ENCODE results near the gene ELMOD3.

DNA sequence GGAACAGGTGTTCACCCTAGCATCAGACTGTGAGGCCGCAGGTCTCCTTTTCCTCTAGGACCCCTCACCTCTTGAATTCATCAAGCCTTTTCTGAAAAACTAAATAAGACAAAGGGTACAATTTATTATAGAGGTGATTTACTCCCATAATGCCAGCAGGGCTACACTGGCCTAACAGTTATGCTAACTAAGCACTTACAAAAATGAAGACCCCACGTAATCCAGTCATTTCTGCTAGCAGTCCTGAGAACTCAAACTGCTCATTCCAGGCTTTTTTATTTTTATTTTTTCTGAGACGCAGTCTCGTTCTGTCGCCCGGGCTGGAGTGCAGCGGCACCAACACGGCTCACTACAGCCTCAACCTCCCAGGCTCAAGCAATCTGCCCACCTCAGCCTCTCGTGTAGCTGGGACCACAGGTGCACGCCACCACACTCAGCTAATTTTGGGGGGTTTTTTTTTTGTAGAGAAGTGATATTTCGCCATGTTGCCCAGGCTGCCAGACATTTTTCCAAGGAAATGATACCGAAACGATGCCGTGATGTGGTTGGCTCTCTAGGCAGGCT is 41.4 kb downstream of the ELMOD3 start:
- TF ChIP-seq, protein P1, sequence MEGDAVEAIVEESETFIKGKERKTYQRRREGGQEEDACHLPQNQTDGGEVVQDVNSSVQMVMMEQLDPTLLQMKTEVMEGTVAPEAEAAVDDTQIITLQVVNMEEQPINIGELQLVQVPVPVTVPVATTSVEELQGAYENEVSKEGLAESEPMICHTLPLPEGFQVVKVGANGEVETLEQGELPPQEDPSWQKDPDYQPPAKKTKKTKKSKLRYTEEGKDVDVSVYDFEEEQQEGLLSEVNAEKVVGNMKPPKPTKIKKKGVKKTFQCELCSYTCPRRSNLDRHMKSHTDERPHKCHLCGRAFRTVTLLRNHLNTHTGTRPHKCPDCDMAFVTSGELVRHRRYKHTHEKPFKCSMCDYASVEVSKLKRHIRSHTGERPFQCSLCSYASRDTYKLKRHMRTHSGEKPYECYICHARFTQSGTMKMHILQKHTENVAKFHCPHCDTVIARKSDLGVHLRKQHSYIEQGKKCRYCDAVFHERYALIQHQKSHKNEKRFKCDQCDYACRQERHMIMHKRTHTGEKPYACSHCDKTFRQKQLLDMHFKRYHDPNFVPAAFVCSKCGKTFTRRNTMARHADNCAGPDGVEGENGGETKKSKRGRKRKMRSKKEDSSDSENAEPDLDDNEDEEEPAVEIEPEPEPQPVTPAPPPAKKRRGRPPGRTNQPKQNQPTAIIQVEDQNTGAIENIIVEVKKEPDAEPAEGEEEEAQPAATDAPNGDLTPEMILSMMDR (IDR thresholded peaks at IDR 0.05) = no peak
- no peak for TF ChIP-seq EP300 (IDR thresholded peaks at IDR 0.05)

Measured in suprapubic skin (tissue), 3 donors.